Prostate gland (tissue), 2 donors: Measurements from ENCODE around the gene CABLES1. TPM values are rescaled to one million over a fixed set of nuclear protein-coding genes. Genes with fewer than 3 reads are reported as not detected.
"Not testable (repeated sequence)": the region's sequence is repeated elsewhere in the genome, so short reads cannot be mapped to it uniquely, and the experiment has no call there.

ENCODE experiments used
- DNase-seq: peaks from one replicate; pipeline ENCODE4 v3.0.0-alpha.2; 2019; ENCODE audit warnings: low spot score
- H3K27ac ChIP-seq, 2 donors: fragments of 200-600 bp; sonication (generic); 2 replicates each; pipeline ENCODE4 v1.5.1; 2017 to 2019
- H3K27me3 ChIP-seq: fragments of 200-600 bp; sonication (generic); replicated peaks from 2 replicates; pipeline ENCODE4 v1.5.1; 2019; ENCODE audit not compliant: insufficient read depth
- H3K36me3 ChIP-seq, 2 donors: fragments of 200-600 bp; sonication (generic); 1 replicate in 1 of 2; 2 replicates in 1 of 2; pipeline versions ENCODE4 v1.5.1 to v1.8.1; 2017 to 2019
- H3K4me1 ChIP-seq: fragments of 200-600 bp; sonication (generic); replicated peaks from 2 replicates; pipeline ENCODE4 v1.5.1; 2019
- H3K4me3 ChIP-seq, 2 donors: fragments of 200-600 bp; sonication (generic); 2 replicates each; pipeline ENCODE4 v1.5.1; 2017 to 2019
- H3K9me3 ChIP-seq: fragments of 200-600 bp; sonication (generic); 2 replicates; pipeline ENCODE4 v1.5.1; 2017
- CTCF ChIP-seq, 4 experiments: fragments of 200-600 bp in 2 of 4; fragments of 450-650 bp in 2 of 4; sonication (generic) in 2 of 4; IDR thresholded peaks; 1 replicate in 3 of 4; 2 replicates in 1 of 4; pipeline ENCODE4 v1.5.1; 2016 to 2019; ENCODE audit warnings: antibody characterized with exemption in 4 of 4, mild to moderate bottlenecking in 2 of 4, moderate library complexity in 2 of 4
- POLR2A ChIP-seq: fragments of 450-650 bp; IDR thresholded peaks from one replicate; pipeline ENCODE4 v1.6.1; 2016; ENCODE audit warnings: antibody characterized with exemption, mild to moderate bottlenecking
- POLR2AphosphoS5 ChIP-seq: sonication (generic); formaldehyde crosslinking; IDR thresholded peaks from one replicate; pipeline ENCODE4 v1.6.1; 2017; ENCODE audit warnings: antibody characterized with exemption
- WGBS: methylation state at CpG from one replicate; pipeline ENCODE4 v1.1.5; 2018; 5-methylcytosine and 5-hydroxymethylcytosine counted together
- intact Hi-C: fragments of 100-400 bp; cut with DNase I; formaldehyde crosslinking; loops from one replicate; pipeline ENCODE4 v1.14.2; 2022
- total RNA-seq, 2 donors: library from RNA; depleted of rRNA; stranded (reverse); fragments of >200 nt; gene quantifications; one replicate each; pipeline ENCODE4 v1.1.0, GENCODE V29; 2016

The CABLES1 gene
- total RNA-seq, 2 donors from 2014 or later: 3.9 to 16.2 TPM

- TF ChIP-seq CTCF (IDR thresholded peaks at IDR 0.05) (no peak), POLR2A (no peak), POLR2AphosphoS5 (no peak)
- no peak overlapping the region for H3K27ac ChIP-seq
- H3K36me3 ChIP-seq: no peaks in the 10 kb centered on the region
These were observed 147.1 kb downstream of the CABLES1 start for GRCh38 chr18:23282437-23282781.

GRCh38 chr18:23283916-23284430 lies 148.7 kb downstream of the CABLES1 start:
- no peak for DNase-seq
- intact Hi-C loops: no loop called here
- Histone ChIP-seq H3K4me1 (no peaks in the 10 kb centered on the region), H3K9me3 (no peaks in the 10 kb centered on the region), H3K27me3 (no peaks in the 10 kb centered on the region), H3K4me3 (no peak overlapping the region), H3K27ac (no peak overlapping the region), H3K36me3 (no peaks in the 10 kb centered on the region)
- no peak for TF ChIP-seq POLR2AphosphoS5
- no peak for TF ChIP-seq POLR2A
- TF ChIP-seq CTCF (IDR thresholded peaks at IDR 0.05): no peak
- WGBS: 74% methylated on average over 2 of the region's 2 CpGs

More at GRCh38 chr18:23282437-23282781, 147.1 kb downstream of the CABLES1 start:
- H3K4me3 ChIP-seq: no peak overlapping the region
- intact Hi-C loops: no loop called here
- DNase-seq: no peak
- H3K4me1 ChIP-seq: no peaks in the 10 kb centered on the region
- H3K9me3 ChIP-seq: no peaks in the 10 kb centered on the region
- 55% methylated on average over 6 of the region's 6 CpGs for whole genome bisulfite sequencing
- H3K27me3 ChIP-seq: no peaks in the 10 kb centered on the region

GRCh38 chr18:23284629-23285028 lies 149.3 kb downstream of the CABLES1 start:
- 96% methylated on average over 2 of the region's 2 CpGs for WGBS
- Histone ChIP-seq H3K9me3 (no peaks in the 10 kb centered on the region), H3K4me3 (no peak overlapping the region), H3K4me1 (no peaks in the 10 kb centered on the region), H3K27me3 (no peaks in the 10 kb centered on the region), H3K27ac (no peak overlapping the region), H3K36me3 (no peaks in the 10 kb centered on the region)
- intact Hi-C loops: no loop called here
- no peak for DNase-seq
- TF ChIP-seq POLR2A (no peak), CTCF (IDR thresholded peaks at IDR 0.05) (no peak), POLR2AphosphoS5 (no peak)

GRCh38 chr18:23285581-23285980 lies 150.3 kb downstream of the CABLES1 start:
- 85% methylated on average over 12 of the region's 12 CpGs for WGBS
- H3K27ac ChIP-seq, H3K27me3 ChIP-seq, DNase-seq, H3K4me1 ChIP-seq, H3K9me3 ChIP-seq, H3K4me3 ChIP-seq, H3K36me3 ChIP-seq, intact Hi-C loops: not testable (repeated sequence)

GRCh38 chr18:23291456-23292205 lies 156.3 kb downstream of the CABLES1 start:
- DNase-seq: no peak
- Histone ChIP-seq H3K27me3 (no peaks in the 10 kb centered on the region), H3K4me3 (no peak overlapping the region), H3K4me1 (no peaks in the 10 kb centered on the region), H3K36me3 (no peaks in the 10 kb centered on the region), H3K27ac (no peak overlapping the region), H3K9me3 (no peaks in the 10 kb centered on the region)
- no peak for TF ChIP-seq POLR2A
- TF ChIP-seq POLR2AphosphoS5: no peak
- TF ChIP-seq CTCF (IDR thresholded peaks at IDR 0.05): no peak
- intact Hi-C loops: no loop called here
- WGBS: 58% methylated on average over 4 of the region's 4 CpGs
